CD4-positive, alpha-beta T cell treated with Interleukin-10 for 1 hour (primary cell): Measurements from ENCODE around the gene SLC7A6OS.

ENCODE experiments used
- DNase-seq: peaks from one replicate; pipeline ENCODE4 v3.0.0-alpha.2; 2020

SLC7A6OS gene

DNA sequence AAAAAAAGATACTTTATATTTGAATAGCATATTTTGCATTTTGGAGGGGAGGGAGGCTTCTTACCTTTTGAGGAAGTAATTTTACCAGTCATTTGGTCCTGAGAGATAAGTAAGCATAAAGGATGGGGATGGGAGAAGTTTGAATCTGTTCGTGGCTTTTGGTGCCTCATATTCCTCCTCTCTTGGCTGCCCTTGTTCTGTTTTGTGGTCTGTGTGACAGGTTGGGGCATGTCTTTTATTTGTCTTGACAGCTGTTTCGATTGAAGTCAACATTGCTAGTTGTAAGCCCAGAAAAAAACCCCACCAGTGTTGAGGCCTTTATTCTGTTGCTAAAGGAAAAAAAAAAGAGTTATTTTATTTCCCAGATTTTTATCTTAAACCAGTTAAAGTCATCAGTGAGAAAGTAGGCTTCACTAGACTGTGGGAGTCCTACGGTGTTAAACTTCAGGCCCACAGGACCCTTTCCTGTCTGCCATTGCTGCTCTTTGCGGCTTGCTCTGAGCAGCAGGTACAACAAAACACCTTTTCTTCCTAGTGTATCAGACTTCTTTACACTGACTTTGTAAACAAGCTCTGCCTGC is 35.0 kb downstream of the SLC7A6OS start:
- DNase-seq, result peak; percentile 65

DNA sequence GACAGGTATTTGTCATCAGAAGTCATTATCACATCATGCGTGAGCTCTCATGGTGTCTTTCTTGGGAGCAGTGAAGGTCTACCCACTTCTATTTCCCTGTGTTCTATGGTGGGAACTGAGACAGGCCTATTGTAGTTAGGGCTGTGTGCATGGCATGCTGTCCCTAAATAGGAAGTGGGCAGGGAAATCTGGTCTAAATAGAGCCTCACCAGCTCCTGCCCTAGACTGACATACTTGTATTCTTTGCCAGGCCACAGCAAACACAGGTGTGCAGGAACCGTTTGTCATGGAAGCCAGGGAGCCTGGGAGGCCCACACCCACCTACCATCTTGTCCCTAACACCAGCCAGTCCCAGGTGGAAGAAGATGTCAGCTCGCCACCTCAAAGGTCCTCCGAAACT is 36.3 kb downstream of the SLC7A6OS start:
- no peak for DNase-seq

- no peak for DNase-seq
Observed at GRCh38 chr16:68273896-68274295, 36.9 kb downstream of the SLC7A6OS start.

GRCh38 chr16:68273459-68273858 is 37.3 kb downstream of the SLC7A6OS start:
- DNase-seq, result no peak

DNA sequence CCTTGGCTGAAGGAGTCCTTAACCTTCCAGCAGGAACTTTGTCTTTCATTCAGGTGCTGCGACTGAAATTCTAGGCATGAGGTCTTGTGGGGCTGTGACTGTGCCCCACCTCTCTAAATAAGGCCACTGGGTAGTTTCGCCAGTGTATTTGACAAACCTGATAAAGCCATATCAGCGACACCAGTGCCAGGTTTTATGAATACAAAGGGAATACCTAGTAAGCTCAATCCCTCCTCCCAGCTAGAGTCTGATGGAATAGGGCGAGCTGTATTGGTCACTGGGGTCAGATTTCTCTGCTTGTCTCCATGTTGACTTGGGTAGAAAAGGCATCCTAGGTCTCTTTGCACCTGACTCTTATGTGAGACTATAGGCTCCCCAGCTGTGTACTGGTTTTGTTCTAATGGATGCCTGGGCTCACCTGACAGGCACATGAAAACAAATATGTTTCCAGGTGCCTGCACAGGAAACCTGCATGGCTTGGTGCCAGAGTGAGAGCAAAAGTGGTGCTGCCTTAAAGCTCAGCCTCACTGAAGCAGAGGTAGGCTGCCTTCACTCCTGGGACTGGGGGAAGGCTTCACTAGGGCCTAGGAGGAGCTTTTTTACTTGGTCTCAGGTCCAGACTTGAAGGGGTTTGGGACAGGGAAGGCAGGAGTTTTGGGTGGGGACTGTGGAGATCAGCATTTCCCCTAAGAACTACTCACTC is 38.1 kb downstream of the SLC7A6OS start:
- DNase-seq, result peak; percentile 65

GRCh38 chr16:68270353-68270752 is 40.4 kb downstream of the SLC7A6OS start:
- no peak for DNase-seq

- no peak for DNase-seq
Observed at GRCh38 chr16:68269793-68270192, 41.0 kb downstream of the SLC7A6OS start.

DNA sequence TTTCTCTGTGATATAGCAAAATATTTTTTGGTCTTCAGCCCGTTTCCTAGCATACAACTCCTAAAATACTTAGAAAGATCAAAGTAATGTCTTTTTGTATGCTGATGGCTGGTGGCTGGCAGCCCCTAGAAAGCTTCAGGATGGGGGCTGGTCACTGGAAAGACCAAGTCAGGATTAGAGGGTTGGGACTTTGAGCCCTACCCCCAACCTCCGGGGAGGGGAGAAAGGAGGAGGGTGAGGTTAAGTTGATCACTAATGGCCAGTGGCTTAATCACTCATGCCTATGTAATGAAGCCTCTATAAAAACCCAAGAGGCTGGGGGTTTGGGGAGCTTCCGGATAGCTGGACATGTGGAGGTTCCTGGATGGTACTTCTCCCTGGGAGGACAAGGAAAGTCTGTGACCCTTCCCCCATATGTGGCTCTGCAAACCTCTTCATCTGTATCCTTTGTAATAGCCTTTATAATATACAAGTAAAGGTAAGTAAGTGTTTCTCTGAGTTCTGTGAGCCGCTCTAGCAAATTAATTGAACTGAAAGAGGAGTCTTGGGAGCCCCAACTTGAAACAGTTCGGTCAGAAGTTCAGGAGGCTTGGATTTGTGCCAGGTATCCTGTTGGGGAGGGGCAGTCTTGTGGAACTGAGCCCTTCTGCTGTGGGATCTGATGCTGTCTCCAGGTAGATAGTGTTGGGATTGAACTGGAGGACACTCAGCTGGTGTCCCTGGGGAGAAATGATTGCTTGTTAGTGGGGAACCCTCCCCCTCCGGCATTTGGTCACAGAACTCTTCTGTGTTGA is 42.9 kb downstream of the SLC7A6OS start:
- DNase-seq, result no peak

GRCh38 chr16:68265078-68265920 is 45.4 kb downstream of the SLC7A6OS start:
- peak; percentile 54 for DNase-seq

- peak; percentile 85 for DNase-seq
Observed at GRCh38 chr16:68264128-68265077, 46.3 kb downstream of the SLC7A6OS start, which contains the start of gene SLC7A6. Gene SLC7A6 (plus strand): TSS chr16:68264526. CDS start chr16:68274727, 10,201 bp downstream.

GRCh38 chr16:68263559-68264127 is 47.1 kb downstream of the SLC7A6OS start:
- DNase-seq, result no peak

GRCh38 chr16:68259007-68259825 is 51.5 kb downstream of the SLC7A6OS start:
- DNase-seq, result no peak

DNA sequence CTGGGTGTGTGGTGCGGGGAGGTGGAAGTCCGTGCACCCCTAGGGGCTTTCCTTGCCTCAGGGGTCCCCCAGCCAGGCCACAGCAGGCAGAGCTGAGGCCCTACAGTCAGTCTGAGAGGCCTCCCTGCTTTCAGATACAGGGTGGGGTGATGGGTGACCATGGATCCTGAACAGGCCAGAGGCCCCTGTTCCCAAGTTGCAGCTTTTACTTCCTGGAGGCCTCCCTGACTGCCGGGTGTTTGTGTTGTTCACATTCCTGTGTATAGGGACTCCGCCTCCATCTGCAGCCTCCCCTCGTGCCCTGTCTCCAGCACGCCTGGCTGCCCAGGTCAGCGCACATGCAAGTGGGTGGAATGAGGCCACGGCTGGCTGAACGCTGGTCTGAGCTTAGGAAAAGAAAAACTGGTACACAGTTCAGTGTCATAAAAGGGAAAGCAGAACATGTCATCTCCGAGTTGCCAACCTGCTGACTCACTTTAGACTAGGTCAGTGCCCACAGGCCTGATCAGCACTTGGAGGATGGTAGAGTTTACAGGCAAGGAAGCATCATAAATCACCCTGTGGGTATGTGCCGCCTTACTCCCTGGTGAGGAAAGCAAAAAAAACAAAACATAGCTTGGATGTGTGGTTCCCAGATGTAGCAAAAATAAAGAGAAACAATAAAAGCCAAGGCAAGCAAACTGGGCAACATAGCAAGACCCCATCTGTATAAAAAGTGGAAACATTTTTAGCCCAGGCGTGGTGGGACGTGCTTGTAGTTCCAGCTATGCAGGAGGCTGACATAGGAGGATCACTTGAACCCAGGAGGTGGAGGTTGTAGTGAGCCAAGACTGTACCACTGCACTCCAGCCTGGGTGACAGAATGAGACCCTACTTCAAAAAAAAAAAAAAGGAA is 52.6 kb downstream of the SLC7A6OS start:
- DNase-seq, result no peak

DNA sequence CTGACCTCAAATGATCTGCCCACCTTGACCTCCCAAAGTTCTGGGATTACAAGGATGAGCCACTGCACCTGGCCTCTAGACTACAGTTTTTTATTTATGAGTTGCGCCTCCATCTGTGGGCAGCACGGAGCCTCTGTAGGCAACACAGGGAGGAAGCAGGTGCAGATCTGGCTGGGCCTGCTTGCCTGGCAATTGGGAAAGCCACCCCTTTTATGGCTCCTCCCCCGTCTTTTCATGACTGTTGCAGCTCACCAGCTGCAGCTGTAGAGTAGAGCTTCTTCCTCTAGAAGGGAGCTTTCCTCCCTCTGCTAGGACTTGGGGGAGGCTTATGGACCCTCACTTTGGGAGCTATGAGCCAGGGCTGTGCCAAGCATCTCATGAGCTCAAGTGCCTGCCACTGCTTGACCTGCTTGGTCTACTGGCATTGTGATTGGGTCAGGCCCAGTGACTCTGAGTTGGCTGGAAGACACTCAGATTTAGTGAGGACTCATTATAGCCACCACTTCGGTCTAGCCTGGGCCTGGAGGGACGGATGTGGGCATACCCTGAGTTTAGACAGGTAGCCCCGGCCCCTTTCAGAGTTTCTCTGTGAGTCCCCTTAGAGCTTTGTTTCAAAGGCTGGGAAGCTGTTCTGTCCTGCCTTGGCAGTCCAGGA is 53.4 kb downstream of the SLC7A6OS start:
- no peak for DNase-seq

GRCh38 chr16:68255712-68256111 is 55.0 kb downstream of the SLC7A6OS start:
- DNase-seq, result no peak

DNA sequence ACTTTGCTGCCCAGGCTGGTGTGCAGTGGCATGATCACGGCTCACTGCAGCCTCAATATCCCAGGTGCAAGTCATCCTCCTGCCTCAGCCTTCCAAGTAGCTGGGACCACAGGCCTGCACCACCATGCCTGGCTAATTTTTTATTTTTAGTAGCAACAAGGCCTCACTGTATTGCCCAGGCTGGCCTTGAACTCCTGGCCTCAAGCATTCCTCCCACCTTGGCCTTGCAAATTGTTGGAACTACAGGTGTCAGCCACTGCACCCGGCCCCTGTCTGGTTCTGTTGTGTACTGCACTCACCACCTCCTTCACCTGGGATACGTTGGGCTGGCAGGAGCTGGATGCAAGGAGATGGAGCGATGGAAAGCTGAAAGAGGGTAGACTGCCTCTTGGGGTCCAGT is 57.0 kb downstream of the SLC7A6OS start:
- no peak for DNase-seq

DNA sequence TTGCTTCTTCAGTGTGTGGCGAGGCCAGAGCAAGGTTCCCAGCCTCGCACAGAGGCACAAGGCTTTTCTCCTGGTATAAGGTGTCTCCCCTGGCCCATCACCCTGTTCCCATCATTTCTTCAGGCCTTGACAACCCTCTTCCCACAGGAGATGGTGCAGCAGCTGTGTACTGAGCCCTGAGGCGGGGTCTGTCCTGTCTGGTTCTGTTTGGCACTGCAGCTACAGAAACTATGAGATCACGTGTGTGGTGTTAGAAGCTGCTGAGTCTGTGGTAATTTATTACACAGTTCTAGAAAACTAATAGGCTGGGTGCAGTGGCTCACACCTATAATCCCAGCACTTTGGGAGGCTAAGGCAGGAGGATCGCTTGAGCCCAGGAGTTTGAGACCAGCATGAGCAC is 58.4 kb downstream of the SLC7A6OS start:
- DNase-seq, result no peak

DNA sequence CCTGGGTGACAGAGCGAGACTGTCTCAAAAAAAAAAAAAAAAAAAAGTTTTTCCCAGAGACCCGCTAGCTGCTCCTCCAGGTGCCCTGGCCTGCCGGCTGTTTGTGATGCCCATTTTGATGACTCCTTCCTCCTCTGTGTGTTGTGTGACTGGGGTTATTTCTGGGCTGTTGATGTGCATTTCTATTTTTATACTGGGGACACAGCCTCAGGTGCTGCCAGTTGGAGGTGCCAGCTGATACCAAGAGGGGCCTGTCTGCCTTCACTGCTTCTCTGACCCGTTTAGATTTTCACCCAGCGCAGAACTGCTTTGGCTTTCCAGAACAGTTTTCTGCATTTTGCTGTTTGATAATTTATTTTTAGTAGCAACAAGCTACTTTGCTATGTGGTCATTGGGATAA is 58.9 kb downstream of the SLC7A6OS start:
- no peak for DNase-seq

GRCh38 chr16:68250951-68251350 is 59.8 kb downstream of the SLC7A6OS start:
- no peak for DNase-seq
